Retinal pigment epithelial cell (primary cell): ENCODE data around the gene KIF22.

Experiments
- DNase-seq: peaks from one replicate; pipeline ENCODE4 v3.0.0-alpha.2; 2010; ENCODE audit warnings: low read depth
- H3K4me3 ChIP-seq: 2 replicates; pipeline ENCODE4 v1.5.1; 2011; ENCODE audit warnings: mild to moderate bottlenecking, low read length, control low read depth, moderate library complexity
- TF ChIP-seq, protein P1 (sequence below): conservative IDR thresholded peaks from 2 replicates; pipeline ENCODE4 v1.5.1; 2011; ENCODE audit warnings: low read depth, low read length, control low read depth, inconsistent platforms

The KIF22 gene

DNA sequence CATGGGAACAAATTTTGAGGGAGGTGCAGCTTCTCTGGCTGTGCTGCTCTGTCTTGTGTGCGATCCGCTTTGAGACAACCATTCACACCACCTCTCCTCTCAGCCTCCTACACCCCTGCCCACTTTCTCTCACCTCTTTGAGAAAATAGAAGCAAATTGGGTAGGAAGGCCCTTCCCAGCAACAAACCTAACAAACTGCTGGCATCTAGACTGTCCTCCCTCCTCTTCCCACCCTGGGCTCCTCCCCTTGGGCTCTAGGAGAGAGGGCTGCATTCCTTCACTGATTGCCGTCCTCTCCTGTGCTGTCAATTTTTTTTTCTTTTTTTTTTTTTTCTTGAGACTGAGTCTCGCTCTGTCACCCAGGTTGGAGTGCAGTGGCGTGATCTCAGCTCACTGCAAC lies 59.0 kb downstream of the KIF22 start:
- no peak overlapping the region for H3K4me3 ChIP-seq
- TF ChIP-seq, protein P1, sequence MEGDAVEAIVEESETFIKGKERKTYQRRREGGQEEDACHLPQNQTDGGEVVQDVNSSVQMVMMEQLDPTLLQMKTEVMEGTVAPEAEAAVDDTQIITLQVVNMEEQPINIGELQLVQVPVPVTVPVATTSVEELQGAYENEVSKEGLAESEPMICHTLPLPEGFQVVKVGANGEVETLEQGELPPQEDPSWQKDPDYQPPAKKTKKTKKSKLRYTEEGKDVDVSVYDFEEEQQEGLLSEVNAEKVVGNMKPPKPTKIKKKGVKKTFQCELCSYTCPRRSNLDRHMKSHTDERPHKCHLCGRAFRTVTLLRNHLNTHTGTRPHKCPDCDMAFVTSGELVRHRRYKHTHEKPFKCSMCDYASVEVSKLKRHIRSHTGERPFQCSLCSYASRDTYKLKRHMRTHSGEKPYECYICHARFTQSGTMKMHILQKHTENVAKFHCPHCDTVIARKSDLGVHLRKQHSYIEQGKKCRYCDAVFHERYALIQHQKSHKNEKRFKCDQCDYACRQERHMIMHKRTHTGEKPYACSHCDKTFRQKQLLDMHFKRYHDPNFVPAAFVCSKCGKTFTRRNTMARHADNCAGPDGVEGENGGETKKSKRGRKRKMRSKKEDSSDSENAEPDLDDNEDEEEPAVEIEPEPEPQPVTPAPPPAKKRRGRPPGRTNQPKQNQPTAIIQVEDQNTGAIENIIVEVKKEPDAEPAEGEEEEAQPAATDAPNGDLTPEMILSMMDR: no peak
- DNase-seq: no peak

DNA sequence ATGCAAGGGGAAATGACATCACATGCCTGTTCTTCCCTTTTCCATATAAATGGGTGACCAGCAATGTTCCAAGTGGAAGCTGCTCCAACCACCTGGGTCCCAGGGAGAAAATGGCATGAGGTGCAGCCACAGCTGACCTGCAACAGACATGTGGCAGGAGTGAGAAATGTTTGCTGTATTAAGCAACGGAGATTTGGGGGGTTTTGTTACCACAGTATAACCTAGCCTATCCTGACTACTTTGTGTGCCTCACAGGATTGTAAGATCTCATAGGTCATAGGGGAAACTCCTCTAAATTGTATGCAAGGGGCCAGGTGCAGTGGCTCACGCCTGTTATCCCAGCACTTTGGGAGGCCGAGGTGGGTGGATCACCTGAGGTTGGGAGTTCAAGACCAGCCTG lies 60.4 kb downstream of the KIF22 start:
- no peak for DNase-seq
- H3K4me3 ChIP-seq: no peak overlapping the region
- TF ChIP-seq, protein P1: no peak

DNA sequence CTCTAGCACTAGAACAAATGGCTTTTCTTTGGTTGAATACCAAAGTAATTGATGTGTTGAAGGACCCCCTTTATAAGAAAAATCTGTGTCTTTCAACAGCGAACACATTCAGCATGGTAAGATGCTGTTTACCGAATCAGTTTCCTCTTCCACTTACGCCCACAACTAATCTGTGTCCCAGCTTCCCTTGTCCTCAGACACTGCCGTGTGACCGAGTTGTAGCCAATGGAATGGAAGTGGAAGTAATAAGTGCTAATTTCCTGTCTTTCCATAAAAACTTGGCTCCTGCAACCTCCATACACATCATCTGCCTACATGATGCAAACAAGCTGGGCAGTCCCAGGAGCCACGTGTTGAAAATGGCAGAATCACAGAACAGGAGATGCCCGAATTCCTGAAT lies 62.1 kb downstream of the KIF22 start:
- TF ChIP-seq, protein P1: no peak
- H3K4me3 ChIP-seq: no peak overlapping the region
- no peak for DNase-seq

DNA sequence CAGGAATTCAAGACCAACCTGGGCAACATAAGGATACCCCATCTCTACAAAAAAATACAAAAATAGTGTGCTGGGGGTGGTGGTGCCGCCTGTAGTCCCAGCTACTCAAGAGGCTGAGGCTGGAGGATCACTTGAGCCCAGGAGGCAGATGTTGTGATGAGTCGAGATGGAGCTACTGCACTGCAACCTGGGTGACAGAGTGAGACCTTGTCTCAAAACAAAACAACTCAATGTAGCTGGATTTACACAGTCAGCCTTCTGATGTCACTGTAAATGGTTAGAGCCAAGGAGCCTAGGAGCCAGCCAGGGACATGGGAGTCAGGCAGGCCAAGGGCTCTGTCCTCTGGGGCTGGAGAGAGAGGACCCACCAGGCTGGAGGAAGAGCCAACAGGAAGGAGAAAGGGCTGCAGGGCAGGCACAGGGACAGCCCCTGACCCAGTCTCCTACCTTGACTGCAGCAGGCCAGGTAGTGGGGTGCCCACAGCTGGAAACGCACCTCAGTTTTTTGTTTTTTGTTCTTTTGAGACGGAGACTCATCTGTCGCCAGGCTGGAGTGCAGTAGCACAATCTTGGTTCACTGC lies 64.1 kb downstream of the KIF22 start:
- no peak overlapping the region for H3K4me3 ChIP-seq
- no peak for DNase-seq
- TF ChIP-seq, protein P1: no peak
